ENCODE data around the gene TAS2R60. TPM values are rescaled to one million over a fixed set of nuclear protein-coding genes. Genes with fewer than 3 reads are reported as not detected.
A peak's percentile ranks its signal among the peaks of the same experiment; 100 is the strongest.

TAS2R60 gene
- total and polyA plus RNA-seq, 4 experiments from 2014 or later, result 0.36 to 1.4 (median 0.92) TPM

DNA sequence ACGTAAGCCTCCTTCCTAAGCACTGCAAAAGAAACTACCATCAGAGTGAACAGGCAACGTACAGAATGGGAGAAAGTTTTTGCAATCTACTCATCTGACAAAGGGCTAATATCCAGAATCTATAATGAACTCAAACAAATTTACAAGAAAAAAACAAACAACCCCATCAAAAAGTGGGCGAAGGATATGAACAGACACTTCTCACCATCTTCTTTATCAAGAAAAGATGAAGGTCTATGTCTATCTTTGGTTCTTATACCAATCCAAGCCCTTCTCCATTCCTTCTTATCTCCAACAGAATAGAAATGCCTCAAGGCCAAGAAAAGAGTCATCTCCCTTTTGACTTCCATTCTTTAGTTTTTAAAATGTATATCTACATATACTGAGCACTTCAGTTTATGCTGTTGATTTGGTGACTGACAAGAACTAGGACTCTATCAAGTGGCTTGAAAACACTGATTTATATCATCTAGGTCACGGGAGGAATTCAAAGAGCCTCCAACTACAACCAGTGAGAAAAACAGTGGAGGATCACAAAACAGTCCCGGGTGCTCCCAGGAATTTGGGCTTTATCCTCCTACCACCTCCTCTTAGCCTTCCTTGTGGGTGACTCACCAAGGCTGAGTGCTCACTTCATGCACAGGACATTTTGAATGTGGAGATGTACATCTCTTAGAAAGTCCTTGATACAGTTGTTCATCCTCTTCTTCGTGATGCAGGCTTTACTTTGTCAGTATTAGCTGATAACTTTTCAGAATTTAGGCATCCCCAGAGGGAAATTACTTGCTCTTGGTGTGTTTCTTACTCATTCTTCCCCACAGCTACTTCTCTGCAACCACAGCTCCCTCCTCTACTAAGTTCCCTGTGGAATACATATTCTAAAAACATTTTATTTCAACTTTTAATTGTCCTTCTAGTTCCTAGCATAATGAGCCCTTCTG, 49.8 kb downstream of the TAS2R60 start:
- ChIA-PET CTCF (ENCODE audit: partially characterized antibody) (interaction anchor here (0.9 kb wide), 1 partner anchor 635 kb away, joined by 3 read pairs; no protein-coding TSS in a partner anchor), POLR2A (ENCODE audit: partially characterized antibody) (no interaction called here)
- intact Hi-C loops (cut with micrococcal nuclease), result no loop called here
- H3K9me3 Mint-ChIP-seq, result no peaks in the 10 kb centered on the region
- H3K4me1 Mint-ChIP-seq, result peaks cover 15 to 36% (median 23%) of the 10 kb centered on the region in 4 donors
- Histone ChIP-seq H3K4me3 (ENCODE audit: low read length in 2 of 2) (no peak overlapping the region), H3K27ac (ENCODE audit: low read depth, low read length) (no peak overlapping the region), H3K36me3 (ENCODE audit: insufficient read depth, low read length) (no peaks in the 10 kb centered on the region), H3K9me3 (ENCODE audit: control insufficient read depth in 1 of 2, low read length in 2 of 2) (no peaks in the 10 kb centered on the region), H3K4me1 (ENCODE audit: insufficient read depth, low read length) (peaks cover 16% of the 10 kb centered on the region), H3K27me3 (ENCODE audit: insufficient read depth, low read length) (no peaks in the 10 kb centered on the region)
- H3K27me3 Mint-ChIP-seq, result no peaks in the 10 kb centered on the region
- peak overlapping the region in 7 of 8 donors; percentile 9 to 69 (median 21) for H3K4me3 Mint-ChIP-seq
- DNase-seq, result no peak
- H3K36me3 Mint-ChIP-seq, result peaks cover 0 to 21% of the 10 kb centered on the region in 2 donors
- peak overlapping the region in 6 of 7 donors; percentile 28 to 73 (median 50) for H3K27ac Mint-ChIP-seq

DNA sequence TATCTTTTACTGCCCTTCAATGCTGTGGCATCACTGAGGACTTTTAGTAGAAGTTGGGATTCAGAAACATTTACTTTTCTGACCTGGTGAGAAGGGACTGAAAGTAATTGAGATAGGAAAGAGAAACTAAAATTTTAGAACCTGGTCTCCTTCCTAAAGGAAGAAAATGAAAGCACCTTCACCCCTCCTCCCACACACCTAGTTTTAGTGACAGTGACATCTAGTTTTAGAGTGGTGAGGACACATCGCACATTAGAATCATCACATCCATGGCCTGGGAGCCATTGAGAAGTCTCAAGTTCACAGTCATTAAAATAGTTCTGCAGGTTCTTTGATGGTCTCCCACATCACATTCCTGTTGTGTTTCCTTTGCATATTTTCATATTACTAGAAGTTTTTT, 50.5 kb downstream of the TAS2R60 start:
- Mint-ChIP-seq H3K36me3 (peaks cover 0 to 20% of the 10 kb centered on the region in 2 donors), H3K9me3 (no peaks in the 10 kb centered on the region), H3K27ac (peak overlapping the region in 4 of 7 donors; percentile 28 to 73 (median 52)), H3K4me3 (peak overlapping the region in 6 of 8 donors; percentile 9 to 69 (median 21)), H3K4me1 (peaks cover 15 to 36% (median 23%) of the 10 kb centered on the region in 4 donors), H3K27me3 (no peaks in the 10 kb centered on the region)
- no peak for DNase-seq
- Histone ChIP-seq H3K9me3 (ENCODE audit: control insufficient read depth in 1 of 2, low read length in 2 of 2) (no peaks in the 10 kb centered on the region), H3K27me3 (ENCODE audit: insufficient read depth, low read length) (no peaks in the 10 kb centered on the region), H3K4me1 (ENCODE audit: insufficient read depth, low read length) (peaks cover 16% of the 10 kb centered on the region), H3K4me3 (ENCODE audit: low read length in 2 of 2) (no peak overlapping the region), H3K36me3 (ENCODE audit: insufficient read depth, low read length) (no peaks in the 10 kb centered on the region), H3K27ac (ENCODE audit: low read depth, low read length) (no peak overlapping the region)
- intact Hi-C loops (cut with micrococcal nuclease), result no loop called here
- POLR2A ChIA-PET (ENCODE audit: partially characterized antibody), result no interaction called here
- CTCF ChIA-PET (ENCODE audit: partially characterized antibody), result no interaction called here

Other genes with a start within 250 kb of the TAS2R60 start
- gene TAS2R40, start 221.4 kb upstream of the TAS2R60 start, total RNA-seq, result not detected
- gene TAS2R40, start 221.4 kb upstream of the TAS2R60 start, polyA plus RNA-seq, result not detected
- 100 to 1,000 TPM; 469 to 482 TPM for gene GSTK1, start 180.0 kb upstream of the TAS2R60 start, total RNA-seq
- 100 to 1,000 TPM; 692 to 748 TPM for gene GSTK1, start 180.0 kb upstream of the TAS2R60 start, polyA plus RNA-seq
- 1 to 10 TPM in 1 of 2 experiments, under 1 TPM in 1; 0.61 to 1.8 TPM for gene TMEM139, start 158.5 kb upstream of the TAS2R60 start, total RNA-seq
- gene TMEM139, start 158.5 kb upstream of the TAS2R60 start, polyA plus RNA-seq, result 1 to 10 TPM; 1.0 to 2.1 TPM
- gene CASP2, start 155.1 kb upstream of the TAS2R60 start, total RNA-seq, result 10 to 100 TPM; 94.3 to 96.1 TPM
- gene CASP2, start 155.1 kb upstream of the TAS2R60 start, polyA plus RNA-seq, result 10 to 100 TPM in 1 of 2 donors, 1 to 10 TPM in 1; 5.3 to 29.2 TPM
- not detected for gene CLCN1, start 127.3 kb upstream of the TAS2R60 start, total RNA-seq
- gene CLCN1, start 127.3 kb upstream of the TAS2R60 start, polyA plus RNA-seq, result under 1 TPM in 1 of 2 donors, not detected in 1; 0.06 TPM
- under 1 TPM; 0.61 to 0.97 TPM for gene FAM131B, start 80.7 kb upstream of the TAS2R60 start, total RNA-seq
- not detected for gene FAM131B, start 80.7 kb upstream of the TAS2R60 start, polyA plus RNA-seq
- gene ZYX, start 62.1 kb upstream of the TAS2R60 start, total RNA-seq, result 100 to 1,000 TPM; 145 to 148 TPM
- 100 to 1,000 TPM in 1 of 2 donors, 10 to 100 TPM in 1; 55.7 to 145 TPM for gene ZYX, start 62.1 kb upstream of the TAS2R60 start, polyA plus RNA-seq
- 10 to 100 TPM; 30.7 to 34.4 TPM for gene EPHA1, start 34.6 kb upstream of the TAS2R60 start, total RNA-seq
- 10 to 100 TPM in 1 of 2 donors, 1 to 10 TPM in 1; 4.2 to 14.4 TPM for gene EPHA1, start 34.6 kb upstream of the TAS2R60 start, polyA plus RNA-seq
- under 1 TPM; 0.61 to 0.73 TPM for gene TAS2R41, start 34.4 kb downstream of the TAS2R60 start, total RNA-seq
- not detected for gene TAS2R41, start 34.4 kb downstream of the TAS2R60 start, polyA plus RNA-seq
- not detected for gene CTAGE15, start 128.3 kb downstream of the TAS2R60 start, total RNA-seq
- under 1 TPM in 1 of 2 donors, not detected in 1; 0.11 TPM for gene CTAGE15, start 128.3 kb downstream of the TAS2R60 start, polyA plus RNA-seq
- 10 to 100 TPM; 27.6 to 31.6 TPM for gene TCAF2, start 177.5 kb downstream of the TAS2R60 start, total RNA-seq
- gene TCAF2, start 177.5 kb downstream of the TAS2R60 start, polyA plus RNA-seq, result 1 to 10 TPM; 8.3 to 9.1 TPM